Measurements from ENCODE around the gene NOC4L. TPM values are rescaled to one million over a fixed set of nuclear protein-coding genes. Genes with fewer than 3 reads are reported as not detected.
A peak's percentile ranks its signal among the peaks of the same experiment; 100 is the strongest.

Gene NOC4L
- total and polyA plus RNA-seq, 11 donors = 7.9 to 21.1 (median 10.3) TPM

GRCh38 chr12:132127041-132127440 lies 17.2 kb upstream of the NOC4L start:
- H3K36me3 ChIP-seq = peaks cover 2 to 76% (median 51%) of the 10 kb centered on the region in 9 donors
- H3K9me3 ChIP-seq = peaks cover 0 to 18% (median 4%) of the 10 kb centered on the region in 12 donors
- WGBS, 4 donors = 97 to 99% (median 99%) methylated on average over 7 to 8 of the region's 8 CpGs
- TF ChIP-seq CTCF (IDR thresholded peaks at IDR 0.05) (no peak), POLR2A (IDR thresholded peaks at IDR 0.05) (no peak)
- H3K27ac ChIP-seq = no peak overlapping the region
- H3K27me3 ChIP-seq = no peaks in the 10 kb centered on the region
- H3K4me1 ChIP-seq = no peaks in the 10 kb centered on the region
- no peak overlapping the region for H3K4me3 ChIP-seq
- ATAC-seq (no peak), DNase-seq (no peak)
- intact Hi-C loops (cut with DNase I) = no loop called here

- Histone ChIP-seq H3K4me3 (no peak overlapping the region), H3K9me3 (peaks cover 0 to 18% (median 4%) of the 10 kb centered on the region in 12 donors), H3K27me3 (no peaks in the 10 kb centered on the region), H3K4me1 (no peaks in the 10 kb centered on the region), H3K36me3 (peaks cover 2 to 57% (median 34%) of the 10 kb centered on the region in 9 donors), H3K27ac (no peak overlapping the region)
- WGBS, 4 donors = 96 to 99% (median 97%) methylated on average over 3 of the region's 3 CpGs
- DNase-seq (no peak), ATAC-seq (no peak)
- intact Hi-C loops (cut with DNase I) = no loop called here
- TF ChIP-seq POLR2A (IDR thresholded peaks at IDR 0.05) = no peak
- no peak for TF ChIP-seq CTCF (IDR thresholded peaks at IDR 0.05)
Measured at GRCh38 chr12:132129007-132129406, 15.2 kb upstream of the NOC4L start.

GRCh38 chr12:132130690-132131089 lies 13.6 kb upstream of the NOC4L start:
- ATAC-seq = no peak
- Histone ChIP-seq H3K9me3 (peaks cover 0 to 18% (median 4%) of the 10 kb centered on the region in 12 donors), H3K4me1 (no peaks in the 10 kb centered on the region), H3K27ac (no peak overlapping the region), H3K36me3 (peaks cover 2 to 41% (median 24%) of the 10 kb centered on the region in 9 donors), H3K4me3 (no peak overlapping the region), H3K27me3 (no peaks in the 10 kb centered on the region)
- intact Hi-C loops (cut with DNase I) = no loop called here
- WGBS, 4 donors = 92 to 96% (median 94%) methylated on average over 11 to 14 of the region's 14 CpGs
- TF ChIP-seq CTCF (IDR thresholded peaks at IDR 0.05) (no peak), POLR2A (IDR thresholded peaks at IDR 0.05) (no peak)
- peak in 1 of 5 donors; percentile 52 for DNase-seq

- Histone ChIP-seq H3K9me3 (peaks cover 0 to 18% (median 4%) of the 10 kb centered on the region in 12 donors), H3K4me1 (no peaks in the 10 kb centered on the region), H3K4me3 (no peak overlapping the region), H3K27ac (no peak overlapping the region), H3K36me3 (peaks cover 2 to 36% (median 21%) of the 10 kb centered on the region in 9 donors), H3K27me3 (no peaks in the 10 kb centered on the region)
- ATAC-seq (no peak), DNase-seq (no peak)
- 95 to 98% (median 97%) methylated on average over 14 of the region's 14 CpGs for WGBS, 4 donors
- TF ChIP-seq CTCF (IDR thresholded peaks at IDR 0.05) = no peak
- TF ChIP-seq POLR2A (IDR thresholded peaks at IDR 0.05) = no peak
- intact Hi-C loops (cut with DNase I) = no loop called here
Measured at GRCh38 chr12:132131229-132131628, 13.0 kb upstream of the NOC4L start.
